ENCODE measurements around the gene ARTN.

GRCh38 chr1:43919906-43920305 lies 13.7 kb upstream of the ARTN start:
- TF ChIP-seq CTCF (IDR thresholded peaks at IDR 0.05; ENCODE audit: low read depth, low read length) (no peak), POLR2A (IDR thresholded peaks at IDR 0.05; ENCODE audit: extremely low read depth, insufficient read length) (no peak)
